RPMI7951 (cell line): ENCODE results near the gene RABGAP1. TPM values are rescaled to one million over a fixed set of nuclear protein-coding genes. Genes with fewer than 3 reads are reported as not detected.

ENCODE experiments used
- DNase-seq: peaks from one replicate; pipeline ENCODE4 v3.0.0-alpha.2; 2012; ENCODE audit warnings: low read depth
- total RNA-seq: library from RNA; depleted of rRNA; stranded (reverse); fragments of >200 nt; shearing (Covaris generic); gene quantifications from 2 replicates; pipeline ENCODE4 v1.2.3, GENCODE V29; 2014

The RABGAP1 gene
- total RNA-seq, 1 experiment from 2014 or later = 15.7 TPM

- DNase-seq = no peak
Measured at GRCh38 chr9:123109540-123110279, 168.9 kb downstream of the RABGAP1 start.

GRCh38 chr9:123111427-123112014 lies 170.7 kb downstream of the RABGAP1 start:
- no peak for DNase-seq

GRCh38 chr9:123112015-123112975 lies 171.5 kb downstream of the RABGAP1 start:
- peak; percentile 26 for DNase-seq

GRCh38 chr9:123113185-123113584 lies 172.4 kb downstream of the RABGAP1 start:
- no peak for DNase-seq

GRCh38 chr9:123115146-123115913 lies 174.5 kb downstream of the RABGAP1 start:
- no peak for DNase-seq

- no peak for DNase-seq
Measured at GRCh38 chr9:123116036-123116435, 175.2 kb downstream of the RABGAP1 start.

- DNase-seq = no peak
Measured at GRCh38 chr9:123119566-123119965, 178.7 kb downstream of the RABGAP1 start.

- no peak for DNase-seq
Measured at GRCh38 chr9:123120131-123120530, 179.3 kb downstream of the RABGAP1 start.

- no peak for DNase-seq
Measured at GRCh38 chr9:123120953-123121352, 180.1 kb downstream of the RABGAP1 start.

- no peak for DNase-seq
Measured at GRCh38 chr9:123121457-123121856, 180.6 kb downstream of the RABGAP1 start.

GRCh38 chr9:123127512-123128075 lies 186.8 kb downstream of the RABGAP1 start:
- no peak for DNase-seq

GRCh38 chr9:123128591-123128990 lies 187.8 kb downstream of the RABGAP1 start:
- no peak for DNase-seq

- no peak for DNase-seq
Measured at GRCh38 chr9:123129423-123129822, 188.6 kb downstream of the RABGAP1 start.

GRCh38 chr9:123131258-123131657 lies 190.4 kb downstream of the RABGAP1 start:
- DNase-seq = peak; percentile 47

- no peak for DNase-seq
Measured at GRCh38 chr9:123131993-123132392, 191.2 kb downstream of the RABGAP1 start.

GRCh38 chr9:123132696-123133095 lies 191.9 kb downstream of the RABGAP1 start:
- DNase-seq = no peak

GRCh38 chr9:123135430-123135829 lies 194.6 kb downstream of the RABGAP1 start:
- DNase-seq = no peak

GRCh38 chr9:123138163-123138562 lies 197.3 kb downstream of the RABGAP1 start:
- no peak for DNase-seq

GRCh38 chr9:123149067-123149466 lies 208.2 kb downstream of the RABGAP1 start:
- no peak for DNase-seq

- DNase-seq = no peak
Measured at GRCh38 chr9:123150708-123151503, 210.1 kb downstream of the RABGAP1 start.
